Activated T-helper 9 cell treated with anti-CD3 and anti-CD28 coated beads, Interleukin-2, amount 50 U/mL, for 16 hours (primary cell): ENCODE data around the gene IFRD2.

Experiments
- DNase-seq: peaks from one replicate; pipeline ENCODE4 v3.0.0-alpha.2; 2020; ENCODE audit warnings: low read depth

The IFRD2 gene

DNA sequence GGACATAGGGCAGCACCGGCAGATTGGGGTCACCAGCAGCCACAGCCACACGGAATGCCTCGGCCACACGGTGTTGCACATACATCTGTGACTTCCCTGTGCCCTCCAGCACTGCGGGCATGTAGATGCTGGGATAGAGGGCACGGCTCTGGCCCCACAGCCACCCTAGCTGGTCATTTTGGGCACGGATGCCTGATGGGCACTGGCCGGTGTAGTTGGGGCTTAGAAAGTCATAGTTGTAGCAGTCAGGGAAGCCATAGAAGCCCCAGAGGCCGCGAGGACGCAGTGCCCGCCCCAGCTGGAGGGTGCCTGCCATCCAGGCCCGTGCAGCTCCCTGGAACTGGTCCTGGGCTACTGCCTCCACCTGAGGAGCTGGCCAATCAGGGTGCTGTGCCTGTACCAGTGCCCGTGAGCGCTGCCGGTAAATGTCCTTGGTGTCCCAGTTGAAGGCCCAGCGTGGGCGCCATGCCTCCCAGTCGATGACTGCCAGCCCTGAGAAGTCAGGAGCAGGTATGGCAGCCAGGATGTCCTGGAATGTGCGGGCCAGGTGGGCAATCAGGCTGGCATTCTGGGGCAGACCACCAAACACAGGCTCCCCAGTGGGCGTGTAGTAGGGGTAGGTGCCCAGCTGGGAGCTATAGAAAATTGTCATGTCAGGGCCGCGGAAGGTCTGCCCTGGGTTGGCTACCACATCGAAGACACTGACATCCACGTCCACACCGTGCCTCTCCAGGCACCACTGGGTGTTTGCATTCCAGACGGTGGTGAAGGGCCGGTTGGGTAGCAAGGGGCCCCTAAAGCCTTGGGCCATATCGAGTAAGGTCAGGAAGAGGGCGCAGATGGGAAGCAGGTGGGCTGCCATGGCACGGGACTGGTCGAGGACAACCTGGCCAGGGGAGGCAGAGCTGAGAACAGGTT, 10.1 kb upstream of the IFRD2 start:
- no peak for DNase-seq

DNA sequence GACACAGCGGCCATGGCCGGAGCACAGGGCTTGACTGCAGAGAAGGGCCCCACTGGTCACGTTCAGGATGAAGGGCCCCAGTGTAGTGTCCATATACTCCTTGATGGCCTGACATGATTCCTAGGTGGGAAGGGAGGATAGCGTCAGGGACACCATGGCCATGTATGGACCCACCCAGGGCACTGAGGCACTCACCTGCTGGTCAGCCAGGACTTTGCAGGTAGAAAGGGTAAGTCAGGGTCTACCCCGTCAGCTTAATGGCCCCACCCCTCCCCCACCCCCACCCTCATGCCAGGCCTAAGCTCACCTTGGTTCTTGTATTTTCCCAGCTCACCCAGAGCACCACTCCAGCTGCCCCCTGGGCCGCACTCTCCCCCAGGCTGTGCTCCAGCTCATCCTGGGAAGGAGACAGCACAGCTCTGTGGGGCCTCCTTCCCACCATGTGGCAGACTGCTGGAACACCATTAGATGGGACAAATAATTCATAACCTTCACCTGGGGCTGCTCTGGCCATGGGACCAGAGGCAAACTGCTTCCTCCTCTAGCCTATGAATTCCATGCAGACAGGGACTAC, 8.5 kb upstream of the IFRD2 start:
- DNase-seq, result no peak

DNA sequence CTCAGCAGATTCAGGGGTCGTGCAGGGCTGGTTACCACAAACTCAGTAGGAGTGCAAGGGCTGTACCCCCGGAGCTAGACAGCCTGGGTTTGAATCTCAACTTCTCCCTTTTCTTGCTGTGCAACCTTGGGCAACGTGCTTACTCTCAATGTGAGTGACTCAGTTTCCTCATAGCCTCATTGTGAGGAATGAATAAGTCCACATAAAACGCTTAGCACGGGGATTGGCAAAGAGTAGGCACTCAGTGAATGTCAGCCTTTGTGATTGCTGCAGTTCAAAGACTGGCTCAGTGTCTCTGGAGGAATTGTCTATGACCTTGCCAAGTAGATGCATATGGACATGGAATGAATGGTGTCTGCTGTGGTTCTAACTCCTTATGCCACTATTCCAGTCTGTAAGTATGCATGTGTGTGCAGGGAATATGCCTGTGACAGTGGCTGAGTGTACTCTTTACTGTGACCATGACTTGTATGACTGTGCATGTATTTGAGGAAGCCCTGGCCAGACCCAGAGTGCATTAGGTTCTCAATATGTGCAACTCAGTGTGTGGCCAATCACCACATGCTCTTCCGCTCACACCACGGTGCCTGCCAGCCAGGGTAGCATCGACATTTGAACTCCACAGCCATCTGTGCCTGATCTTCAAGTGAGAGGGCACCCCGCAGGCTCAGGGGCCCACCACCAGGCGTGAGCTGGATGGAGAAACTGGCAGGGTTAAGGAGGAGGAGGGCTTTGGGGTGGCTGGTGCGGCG, 7.9 kb upstream of the IFRD2 start:
- DNase-seq, result no peak

DNA sequence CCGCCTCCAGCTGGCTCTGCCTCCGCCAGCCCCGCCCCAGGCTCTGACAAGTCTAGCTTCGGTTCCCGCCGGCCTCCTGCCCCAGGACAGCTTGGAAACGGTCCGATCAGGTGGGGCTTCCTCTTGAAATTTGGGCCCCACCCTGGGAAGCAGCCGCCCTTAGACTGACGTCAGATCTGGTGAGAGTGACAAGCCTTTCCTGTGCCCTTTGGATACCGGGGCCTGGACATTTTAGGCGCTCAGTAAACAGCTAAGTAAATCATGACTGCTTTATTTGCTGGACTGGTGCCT, 7.4 kb upstream of the IFRD2 start:
- DNase-seq, result no peak

DNA sequence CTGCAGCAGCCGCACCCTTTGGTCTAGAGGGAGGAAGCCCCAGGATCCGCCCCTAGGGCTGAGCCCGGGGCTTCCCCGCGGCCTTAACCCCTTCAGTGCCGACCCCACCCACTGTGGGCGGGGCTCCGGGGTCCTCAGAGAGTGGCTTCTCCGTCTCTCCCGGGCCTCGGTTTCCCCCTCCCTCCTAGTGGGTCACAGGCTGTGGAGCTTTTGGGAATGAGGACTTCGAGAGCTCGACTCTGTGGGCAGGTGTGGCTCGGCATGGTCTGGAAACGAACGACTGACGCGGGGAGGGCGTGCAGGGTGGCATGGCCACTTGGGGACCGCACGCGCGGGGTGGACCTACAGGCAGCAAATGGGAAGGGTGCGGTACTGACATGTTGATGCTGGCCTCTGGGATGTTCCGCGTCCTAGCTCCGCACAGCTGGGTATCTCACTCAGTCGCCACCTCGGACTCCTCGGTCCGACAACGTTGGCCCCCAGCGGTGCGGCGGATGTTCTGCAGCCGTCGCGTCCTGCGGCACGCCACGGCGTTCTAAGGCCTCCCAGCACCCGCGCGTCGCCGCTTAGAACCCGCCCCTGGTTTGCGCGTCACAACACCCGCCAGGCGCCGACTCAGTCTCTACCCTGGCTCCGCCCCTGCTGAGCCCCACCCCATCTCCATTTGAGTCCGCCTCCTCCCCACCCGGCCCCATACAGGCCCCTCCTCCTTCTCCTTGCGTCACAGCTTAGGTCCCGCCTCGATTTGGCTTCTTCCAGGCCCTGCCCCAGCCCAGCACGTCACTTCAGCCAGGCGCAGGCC, 6.8 kb upstream of the IFRD2 start, which contains the start of the genes HYAL3 and NAA80:
HYAL3 (minus strand) TSS at position 570 of the 802 bp plus-strand sequence. CDS start 3,803 bp downstream, outside the sequence.
NAA80 (minus strand) TSS at position 570 of the 802 bp plus-strand sequence. CDS start 1,942 bp downstream, outside the sequence.
- DNase-seq, result peak; percentile 98

DNA sequence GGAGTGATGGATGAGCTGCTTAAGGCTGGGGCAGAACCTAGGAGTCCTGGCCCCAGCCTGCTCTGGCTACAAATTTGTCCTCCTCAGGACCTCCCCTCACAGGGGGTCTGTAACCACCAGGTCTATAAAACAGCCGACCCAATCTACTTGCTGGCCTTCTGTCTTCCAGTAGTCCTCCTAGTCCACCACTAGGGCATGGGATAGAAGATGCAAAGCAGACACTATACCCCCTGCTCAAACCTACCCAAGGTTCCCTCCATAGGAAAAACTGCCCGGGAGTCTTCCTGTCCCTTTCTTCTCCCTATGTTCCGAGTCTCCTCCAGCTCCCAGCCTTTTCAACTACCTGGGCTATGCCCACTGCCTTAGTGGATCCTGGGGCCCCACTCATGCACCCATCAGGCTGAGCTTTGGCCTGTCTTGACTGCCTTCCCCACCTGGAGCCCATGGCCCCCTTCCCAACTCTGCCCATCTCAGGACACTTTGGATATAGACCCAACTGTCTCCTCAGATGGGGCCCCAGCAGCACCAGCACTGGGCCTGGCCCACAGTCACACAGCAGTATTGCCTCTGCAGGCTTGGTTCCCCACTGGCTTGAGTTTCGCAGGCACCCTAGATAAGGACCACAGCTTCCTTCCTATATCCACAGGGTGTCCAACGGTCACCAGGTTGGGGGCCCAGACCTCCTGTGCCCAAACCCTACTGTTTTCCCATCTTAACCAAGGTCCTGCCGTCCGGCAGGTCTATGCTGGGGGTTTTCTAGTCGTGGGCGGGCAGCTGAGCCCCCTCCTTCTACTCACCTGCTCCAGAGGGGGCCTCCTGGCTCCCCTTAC, 5.9 kb upstream of the IFRD2 start:
- no peak for DNase-seq

DNA sequence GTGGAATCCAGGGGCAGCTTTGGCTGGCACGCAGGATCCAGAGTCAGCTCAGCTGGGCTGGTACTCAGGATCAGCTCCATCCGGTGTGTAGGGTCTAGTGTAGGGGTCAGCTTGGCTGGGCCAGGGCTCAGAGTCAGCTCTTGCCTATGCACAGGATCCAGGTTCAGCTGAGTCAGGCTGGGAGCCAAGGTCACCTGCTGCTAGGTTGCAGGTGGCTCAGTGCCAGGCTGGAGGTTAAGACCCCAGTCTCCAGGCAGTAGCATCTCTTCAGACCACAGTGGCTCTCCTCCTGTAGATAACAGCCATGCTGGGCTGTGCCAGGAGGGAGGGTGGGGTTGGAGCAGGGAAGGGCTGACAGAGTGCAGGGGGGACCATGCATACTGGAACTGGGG, 5.2 kb upstream of the IFRD2 start:
- DNase-seq, result no peak

DNA sequence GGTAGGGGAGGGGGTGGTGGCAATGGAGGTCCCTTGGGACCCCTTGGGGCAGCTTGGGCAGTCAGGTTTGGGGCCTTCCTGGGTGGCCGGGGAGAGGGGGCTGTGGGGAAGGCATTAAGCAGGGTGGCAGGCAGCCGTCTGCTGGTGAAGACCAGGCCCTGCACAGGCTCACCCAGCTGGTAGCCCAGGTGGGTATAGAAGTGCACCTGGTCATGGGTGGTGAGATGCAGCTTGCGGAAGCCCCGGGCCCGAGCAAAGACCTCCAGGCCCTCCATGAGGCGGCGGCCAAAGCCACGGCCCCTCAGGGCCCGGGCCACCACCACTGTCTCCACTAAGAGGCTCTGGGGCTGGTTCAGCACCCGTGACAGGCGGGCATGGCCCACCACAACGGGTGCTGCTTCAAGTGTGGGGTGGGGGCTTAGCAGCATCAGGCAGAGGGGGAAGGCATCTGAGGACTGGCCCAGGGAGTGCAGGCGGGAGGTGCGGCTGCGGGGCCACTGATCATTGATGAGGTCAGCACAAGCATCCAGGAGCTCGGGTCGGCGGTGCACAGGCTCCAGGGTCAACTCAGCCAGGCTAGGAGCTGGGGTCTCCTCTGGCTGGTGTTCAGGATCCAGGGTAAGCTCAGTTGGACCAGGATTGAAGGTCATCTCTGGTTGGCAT, 4.6 kb upstream of the IFRD2 start:
- DNase-seq, result no peak

DNA sequence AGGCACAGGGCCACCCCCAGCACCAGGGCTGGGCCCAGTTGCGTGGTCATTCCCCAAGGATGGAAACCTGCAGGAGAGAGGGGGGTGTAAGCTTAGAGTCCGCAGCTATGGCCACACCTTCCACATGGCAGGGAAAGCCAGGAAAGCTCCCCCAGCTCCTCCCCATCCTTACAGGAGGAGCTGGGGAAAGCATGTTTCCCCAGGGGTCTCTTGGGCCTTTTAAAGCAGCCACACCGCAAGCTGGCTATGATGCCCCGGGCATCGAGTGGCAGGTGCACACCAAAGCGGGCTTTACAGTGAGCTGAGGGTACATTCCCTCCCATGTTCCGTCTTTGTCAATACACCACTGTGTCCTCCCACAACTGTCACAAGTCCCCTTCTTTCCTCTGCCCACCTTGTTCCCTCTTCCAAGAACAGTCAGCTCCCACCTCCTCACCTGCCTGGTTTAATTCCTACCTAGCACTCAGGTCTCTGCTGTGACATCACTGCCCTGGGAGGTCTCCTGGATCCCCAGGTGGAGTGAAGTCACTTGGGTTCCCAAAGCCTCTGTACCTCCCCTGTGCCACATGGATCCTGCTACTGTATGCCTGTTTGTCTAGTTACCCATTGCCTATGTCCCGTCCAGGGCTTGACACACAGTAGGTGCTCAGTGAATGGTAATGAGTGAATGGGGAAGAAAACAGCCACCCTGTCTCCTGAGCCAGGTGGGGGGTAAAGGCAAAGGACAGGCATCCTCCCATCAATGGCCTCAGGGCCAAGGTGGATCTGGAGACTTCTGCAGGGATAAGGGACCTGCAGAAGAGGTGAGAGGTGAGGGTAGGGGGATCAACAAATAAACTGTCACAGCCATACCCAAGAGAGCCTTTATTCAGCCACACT, 3.6 kb upstream of the IFRD2 start:
- DNase-seq, result no peak

DNA sequence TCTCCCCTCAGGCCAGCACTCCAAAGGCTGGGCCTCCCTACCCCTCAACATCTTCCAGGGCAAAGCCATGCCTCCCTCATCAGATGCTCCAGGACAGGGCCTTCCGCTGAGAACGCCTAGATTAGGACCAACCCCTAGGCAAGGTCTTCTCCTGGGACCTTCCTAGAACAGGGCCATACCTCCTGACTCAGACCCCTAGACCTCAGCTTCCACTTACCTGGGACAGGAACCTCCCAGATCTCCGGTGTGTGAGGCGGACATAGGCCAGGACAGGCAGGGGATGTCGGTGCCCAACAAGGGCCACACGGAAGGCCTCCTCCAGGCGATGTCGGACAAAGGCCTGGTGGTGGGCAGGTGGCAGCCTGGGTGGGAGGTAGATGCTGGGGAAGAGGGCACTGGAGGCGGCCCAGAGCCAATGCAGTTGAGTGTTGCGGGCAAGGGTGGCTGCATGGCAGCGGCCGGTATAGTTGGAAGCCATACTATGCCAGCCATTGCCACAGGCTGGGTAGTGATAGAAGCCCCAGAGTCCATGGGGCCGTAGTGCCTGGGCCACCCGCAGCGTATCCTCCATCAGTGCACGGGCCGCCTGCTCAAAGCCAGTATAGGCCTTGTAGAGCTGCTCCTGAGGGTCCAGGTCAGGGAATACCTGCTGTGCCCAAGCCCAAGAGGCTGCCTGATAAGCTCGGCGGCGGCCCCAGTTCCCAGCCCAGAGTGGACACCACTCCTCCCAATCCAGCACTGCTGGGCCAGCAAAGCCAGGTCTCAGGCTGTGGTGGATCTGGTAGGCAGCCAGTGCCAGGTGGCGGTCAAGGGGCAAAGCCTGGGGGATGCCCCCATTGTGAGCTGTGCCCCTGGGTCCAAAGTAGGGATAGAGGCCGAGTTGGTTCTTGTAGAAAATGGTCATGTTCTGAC, 2.5 kb upstream of the IFRD2 start:
- no peak for DNase-seq

DNA sequence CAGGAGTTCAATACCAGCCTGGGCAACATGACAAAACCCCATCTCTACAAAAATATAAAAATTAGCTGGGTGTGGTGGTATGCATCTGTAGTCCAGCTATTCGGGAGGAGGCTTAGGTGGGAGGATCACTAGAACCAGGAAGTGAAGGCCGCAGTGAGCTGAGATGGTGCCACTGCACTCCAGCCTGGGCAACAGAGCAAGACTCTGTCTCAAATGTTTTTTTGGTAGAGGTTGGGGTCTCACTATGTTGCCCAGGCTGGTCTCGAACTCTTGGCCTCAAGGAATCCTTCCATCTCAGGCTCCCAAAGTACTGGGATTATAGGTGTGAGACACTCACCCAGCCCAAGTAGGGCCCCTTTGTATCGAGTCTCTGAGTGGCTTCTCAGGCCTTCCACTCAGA, 1.9 kb upstream of the IFRD2 start:
- no peak for DNase-seq

DNA sequence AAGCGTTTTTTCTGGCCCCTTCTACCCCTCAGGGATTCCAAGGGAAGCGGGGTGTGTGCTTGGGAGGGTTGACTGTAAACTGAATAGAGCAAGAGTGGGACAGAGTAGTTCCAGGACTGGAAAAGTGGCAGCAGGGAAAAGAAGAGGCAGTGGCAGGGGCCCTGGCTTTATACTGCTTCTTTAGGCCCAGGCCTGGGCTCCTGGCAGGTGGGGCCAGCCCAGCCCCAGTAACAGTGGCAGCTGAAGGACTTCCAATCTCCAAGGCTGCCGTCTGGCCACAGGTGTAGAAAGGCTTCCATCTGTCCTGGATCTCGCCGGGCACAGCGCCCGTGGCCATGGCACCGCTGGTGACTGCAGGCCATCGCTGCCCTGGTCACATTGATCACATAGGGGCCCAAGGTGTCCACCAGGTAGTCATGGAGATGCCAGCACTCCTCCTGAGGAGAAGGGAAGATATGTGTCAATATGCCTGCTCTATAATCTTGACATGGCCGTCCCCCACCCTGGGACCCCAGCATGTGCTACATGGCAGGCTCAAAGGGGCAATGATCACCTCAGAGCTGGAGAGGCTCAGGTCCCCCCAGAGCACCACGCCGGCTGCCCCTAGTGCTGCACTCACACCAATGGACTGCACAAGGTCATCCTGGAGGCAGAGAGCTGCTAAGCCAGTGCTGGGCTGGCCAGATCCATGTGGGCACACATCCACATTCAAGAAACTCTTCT, 1.0 kb upstream of the IFRD2 start:
- no peak for DNase-seq

DNA sequence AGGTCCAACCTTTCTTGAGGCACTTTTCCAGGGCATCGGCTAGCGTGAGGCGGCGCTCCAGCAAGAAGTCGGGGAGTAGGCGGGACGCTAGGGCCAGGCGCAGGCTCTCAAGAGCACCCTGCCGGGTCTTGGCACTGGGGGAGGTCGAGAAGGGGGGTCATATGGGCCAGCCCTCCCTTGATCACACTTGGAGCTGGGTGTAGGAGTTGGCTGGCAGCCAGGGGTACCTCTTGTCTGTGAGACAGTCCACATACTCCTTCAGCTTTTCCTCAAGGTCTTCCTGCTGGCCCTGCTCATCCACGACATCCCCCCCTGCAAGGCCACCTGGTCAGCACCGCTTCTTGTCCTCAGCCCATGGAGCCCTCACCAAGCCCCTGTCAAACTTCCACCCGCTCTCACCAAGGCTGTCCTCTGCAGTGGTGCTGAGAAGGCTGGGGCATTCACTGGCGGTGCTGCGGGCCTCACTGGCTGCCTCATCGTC, 2.0 kb downstream of the IFRD2 start:
- DNase-seq, result no peak

DNA sequence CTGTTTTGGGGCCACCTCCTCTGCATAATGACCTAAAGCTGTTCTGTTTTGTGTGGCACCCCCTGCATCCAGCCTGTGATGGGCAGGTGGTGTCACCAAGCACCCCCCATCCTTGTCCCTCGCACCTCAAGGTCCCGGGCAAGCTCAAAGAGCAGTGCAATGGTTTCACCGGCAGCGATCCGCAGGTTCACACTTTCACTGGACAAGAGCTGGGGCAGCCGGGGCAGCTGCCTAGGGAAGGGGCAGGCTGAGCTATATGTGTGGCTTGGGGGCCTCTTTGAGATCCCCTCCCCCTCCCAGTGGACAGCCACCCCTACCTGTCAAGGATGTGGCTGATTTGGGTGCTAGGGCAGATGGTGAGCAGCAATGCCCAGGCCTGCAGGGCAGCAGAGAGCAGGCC, 3.1 kb downstream of the IFRD2 start:
- DNase-seq, result no peak

DNA sequence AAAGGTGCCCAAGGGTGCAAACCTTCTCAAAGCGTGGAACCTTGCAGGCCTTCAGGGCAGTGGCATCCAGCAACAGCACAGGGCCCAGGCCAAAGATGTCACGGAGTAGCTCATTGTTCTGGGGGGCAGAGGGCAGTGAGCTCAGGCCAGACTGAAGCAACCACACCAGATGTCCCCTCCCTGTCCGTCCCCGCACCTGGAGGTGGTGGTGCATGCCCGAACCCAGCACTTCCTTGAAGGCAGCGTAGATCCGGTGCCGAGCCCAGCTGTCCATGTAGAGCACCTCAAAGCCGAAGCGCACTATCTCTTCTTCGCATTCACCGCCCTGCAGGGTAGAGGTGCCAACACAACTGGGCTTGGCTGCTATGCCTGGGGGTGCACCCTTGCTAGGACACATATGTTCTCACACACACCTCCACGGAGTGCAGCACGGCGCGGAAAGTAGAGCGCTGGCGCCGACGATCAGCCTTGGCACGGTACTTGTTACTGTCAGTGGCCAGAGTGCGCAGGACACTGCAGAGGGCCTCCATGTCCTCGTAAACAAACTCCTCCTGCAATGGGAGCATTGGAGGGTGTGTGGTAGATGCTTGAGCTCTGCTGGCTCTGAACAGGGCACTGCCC, 3.7 kb downstream of the IFRD2 start:
- no peak for DNase-seq

DNA sequence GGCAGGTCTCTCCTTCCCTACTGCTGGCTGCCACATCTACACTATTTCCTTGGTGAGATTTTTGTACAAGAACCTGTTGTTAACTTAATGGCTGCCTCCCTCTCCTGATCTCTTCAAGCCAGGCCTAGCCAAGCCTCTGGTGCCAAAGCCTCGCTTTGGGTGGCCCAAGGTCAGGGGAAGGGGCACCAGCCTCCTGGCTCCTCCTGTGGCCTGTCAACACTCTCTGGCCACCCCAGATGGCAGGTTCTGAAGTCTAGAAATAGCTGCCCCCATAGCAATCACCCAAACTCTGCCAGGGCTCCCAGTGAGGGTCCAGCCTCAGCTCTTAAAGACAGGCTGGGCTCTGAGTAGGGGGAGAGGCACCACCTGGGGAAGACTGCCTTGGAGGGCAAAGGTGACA, 5.0 kb downstream of the IFRD2 start:
- no peak for DNase-seq
